ENCODE data around the gene ZNF524.

ZNF524 gene

GRCh38 chr19:55643887-55644176, 43.7 kb downstream of the ZNF524 start:
- FAIRE-seq, result no peak

DNA sequence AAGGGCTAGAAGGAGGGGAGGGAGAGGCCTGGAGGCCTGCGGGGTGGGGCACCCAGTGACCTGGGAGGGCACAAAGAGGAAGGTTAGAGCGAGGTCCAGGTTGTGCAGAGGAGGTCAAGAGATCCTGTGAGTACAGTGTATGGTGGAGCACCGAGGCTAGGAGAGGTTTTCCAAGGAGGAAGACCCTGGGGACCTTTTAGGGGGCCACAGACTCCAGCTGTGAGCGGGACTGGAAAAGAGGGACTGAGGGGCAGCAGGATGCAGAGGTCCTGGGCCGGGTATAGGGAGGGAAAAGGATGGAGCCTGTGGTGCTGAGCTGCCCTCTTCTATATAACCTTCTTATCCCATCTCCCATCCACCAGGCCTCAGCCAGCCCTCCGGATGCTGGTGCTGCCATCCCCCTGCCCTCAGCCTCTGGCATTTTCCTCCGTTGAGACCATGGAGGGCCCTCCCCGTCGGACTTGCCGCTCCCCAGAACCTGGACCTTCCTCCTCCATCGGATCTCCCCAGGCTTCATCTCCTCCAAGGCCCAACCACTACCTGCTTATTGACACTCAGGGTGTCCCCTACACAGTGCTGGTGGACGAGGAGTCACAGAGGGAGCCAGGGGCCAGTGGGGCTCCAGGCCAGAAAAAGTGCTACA, 44.2 kb downstream of the ZNF524 start:
- FAIRE-seq, result no peak

- FAIRE-seq, result no peak
Measured at GRCh38 chr19:55644842-55645511, 44.9 kb downstream of the ZNF524 start.

GRCh38 chr19:55645512-55645881, 45.4 kb downstream of the ZNF524 start:
- FAIRE-seq, result no peak

DNA sequence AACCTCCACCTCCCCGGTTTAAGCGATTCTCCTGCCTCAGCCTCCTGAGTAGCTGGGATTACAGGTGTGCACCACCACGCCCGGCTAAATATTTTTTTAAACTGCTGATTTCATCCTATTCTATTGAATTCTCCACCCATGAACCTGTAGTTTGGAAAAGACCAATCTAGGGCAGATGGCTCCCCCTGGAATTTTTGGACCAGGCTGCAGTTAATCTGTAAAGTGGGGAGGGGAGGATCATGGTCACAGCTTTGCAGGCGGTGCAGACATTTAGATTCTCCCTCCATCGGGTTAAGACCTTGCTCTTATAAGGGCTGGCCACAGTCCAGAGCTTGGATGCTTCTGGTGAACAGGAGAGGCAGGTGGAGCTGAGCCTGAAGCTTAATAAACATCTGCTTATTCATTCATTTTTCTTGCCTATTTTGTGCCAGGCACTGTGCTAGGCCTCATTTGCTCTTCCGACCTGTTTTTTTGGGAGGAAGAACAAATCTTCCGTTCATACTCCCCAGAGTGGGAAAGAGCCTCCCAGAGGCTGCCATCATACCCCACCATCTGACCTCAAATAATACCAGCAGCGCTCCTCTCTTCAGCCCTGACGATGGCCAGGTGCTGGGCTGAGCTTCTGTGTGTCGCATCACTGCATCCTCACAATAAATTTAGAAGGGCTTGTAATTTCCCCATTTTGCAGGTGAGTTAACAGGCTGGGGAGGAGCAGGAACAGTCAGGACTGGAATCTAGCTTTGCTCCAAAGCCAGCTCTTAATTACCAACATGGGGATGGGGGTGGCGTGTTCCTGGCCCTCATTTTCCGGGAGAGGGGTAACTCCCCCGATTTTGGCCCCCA, 47.0 kb downstream of the ZNF524 start:
- FAIRE-seq, result no peak

DNA sequence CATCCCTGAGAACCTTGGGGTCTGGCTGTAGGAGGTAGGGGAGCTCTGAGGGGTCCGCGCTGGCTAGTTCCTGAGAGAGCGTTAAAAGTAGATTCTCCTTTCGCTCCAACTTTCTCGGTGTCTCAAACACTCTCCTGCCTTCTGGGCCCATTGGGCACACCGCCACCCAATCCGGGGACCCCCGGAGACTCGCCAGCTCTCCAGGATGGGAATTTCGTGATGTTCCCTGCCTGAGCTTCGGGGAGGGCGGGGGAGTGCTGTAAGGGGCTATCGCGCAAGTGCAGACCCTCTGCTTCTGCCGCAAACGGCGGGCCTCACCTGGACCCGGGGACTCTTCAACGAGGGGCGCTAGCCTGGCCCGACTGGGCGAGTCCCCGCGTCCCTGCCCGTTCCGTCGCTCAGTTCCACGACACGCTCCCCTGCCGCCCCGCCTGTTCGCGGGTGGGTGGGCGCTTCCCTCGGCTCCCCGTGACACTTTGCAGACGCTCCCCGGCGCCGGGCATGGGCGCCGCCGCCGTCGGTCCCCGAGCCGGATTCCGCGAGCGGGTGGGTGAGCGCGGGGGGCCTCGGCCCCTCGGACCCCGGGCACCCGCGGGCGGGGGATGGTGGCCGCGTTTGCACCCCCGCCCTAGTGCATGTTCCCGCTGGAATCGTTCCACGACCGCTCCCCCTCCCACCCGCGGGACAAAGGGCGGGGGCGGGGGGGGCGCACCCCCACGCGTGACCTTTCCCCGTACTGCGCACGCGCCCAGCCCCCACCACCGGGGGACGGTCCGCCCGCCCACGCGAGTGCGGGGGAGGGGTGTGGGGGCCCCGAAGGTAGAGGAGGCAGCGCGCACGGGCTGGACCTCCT, 47.9 kb downstream of the ZNF524 start, which contains the start of gene CCDC106:
Gene CCDC106 (plus strand): TSS at position 481 of the 853 bp plus-strand sequence. CDS start 835 bp downstream, outside the sequence.
- no peak for FAIRE-seq

DNA sequence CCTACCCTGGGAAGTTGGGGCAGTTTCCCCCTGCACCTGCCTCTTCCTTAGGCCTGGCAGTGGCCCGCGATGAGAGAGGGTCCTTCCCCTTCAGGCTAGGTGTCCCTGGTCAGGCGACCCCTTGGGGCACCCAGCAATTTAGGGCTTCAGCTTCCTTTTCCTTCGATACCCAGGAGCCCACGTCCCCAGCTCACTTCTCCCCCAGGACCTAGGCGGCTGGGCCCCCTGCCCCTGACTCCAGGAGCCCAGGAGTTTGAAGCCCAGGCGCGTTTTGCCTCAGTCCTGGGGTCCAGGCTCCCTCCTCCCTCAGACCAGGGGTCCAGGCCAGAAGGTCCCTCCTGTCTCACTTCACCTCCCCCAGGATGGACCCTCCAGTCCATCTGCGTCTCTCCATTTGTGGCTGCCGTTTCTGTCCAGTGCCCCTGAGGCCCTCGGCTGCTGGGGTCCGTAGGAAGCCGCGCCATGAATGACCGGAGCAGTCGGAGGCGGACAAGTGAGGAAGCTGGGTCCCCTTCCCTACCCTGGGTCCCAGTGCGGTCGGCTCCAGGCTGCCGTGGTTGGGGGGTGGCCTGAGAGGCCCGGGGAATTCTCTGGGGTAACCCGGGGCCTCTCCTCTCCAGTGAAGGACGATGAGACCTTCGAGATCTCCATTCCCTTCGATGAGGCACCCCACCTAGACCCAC, 48.6 kb downstream of the ZNF524 start:
- no peak for FAIRE-seq

DNA sequence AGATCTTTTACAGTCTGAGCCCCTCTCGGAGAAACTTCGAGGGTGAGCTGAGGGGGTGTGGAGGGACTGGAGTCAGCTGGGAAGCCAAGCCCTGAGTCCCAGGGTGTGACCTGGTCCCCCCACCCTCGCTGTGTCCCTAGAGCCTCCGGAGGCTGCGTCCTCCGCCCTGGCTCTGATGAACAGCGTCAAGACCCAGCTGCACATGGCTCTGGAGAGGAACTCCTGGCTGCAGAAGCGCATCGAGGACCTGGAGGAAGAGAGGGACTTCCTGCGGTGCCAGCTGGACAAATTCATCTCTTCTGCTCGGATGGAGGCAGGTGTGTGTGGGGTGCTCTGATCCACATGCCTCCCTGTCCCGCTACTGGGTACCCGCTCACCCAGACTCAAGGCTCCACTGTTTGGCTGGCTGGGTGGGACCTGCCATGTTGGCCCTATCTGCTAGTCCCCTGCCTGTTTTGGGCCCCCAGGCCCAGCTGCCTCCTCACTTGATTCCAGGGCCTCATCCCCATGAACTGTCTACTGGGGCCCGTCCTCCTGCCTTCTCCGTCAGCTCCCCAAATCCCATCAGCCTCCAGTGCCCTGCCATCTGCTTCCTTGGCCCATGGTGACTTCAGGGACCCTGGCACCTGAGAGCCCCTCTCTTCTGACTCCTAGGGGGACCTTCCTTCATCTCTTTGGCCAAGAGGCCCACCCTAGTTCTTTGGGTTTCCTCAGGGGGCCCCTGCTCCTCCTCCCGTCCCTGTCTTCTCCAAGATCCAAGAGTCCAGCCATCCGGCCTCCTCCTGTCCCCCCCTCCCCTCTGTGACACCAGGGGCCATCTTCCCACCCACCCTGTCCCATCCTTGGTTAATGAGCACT, 49.4 kb downstream of the ZNF524 start:
- no peak for FAIRE-seq

- no peak for FAIRE-seq
Measured at GRCh38 chr19:55650126-55650557, 50.1 kb downstream of the ZNF524 start.

DNA sequence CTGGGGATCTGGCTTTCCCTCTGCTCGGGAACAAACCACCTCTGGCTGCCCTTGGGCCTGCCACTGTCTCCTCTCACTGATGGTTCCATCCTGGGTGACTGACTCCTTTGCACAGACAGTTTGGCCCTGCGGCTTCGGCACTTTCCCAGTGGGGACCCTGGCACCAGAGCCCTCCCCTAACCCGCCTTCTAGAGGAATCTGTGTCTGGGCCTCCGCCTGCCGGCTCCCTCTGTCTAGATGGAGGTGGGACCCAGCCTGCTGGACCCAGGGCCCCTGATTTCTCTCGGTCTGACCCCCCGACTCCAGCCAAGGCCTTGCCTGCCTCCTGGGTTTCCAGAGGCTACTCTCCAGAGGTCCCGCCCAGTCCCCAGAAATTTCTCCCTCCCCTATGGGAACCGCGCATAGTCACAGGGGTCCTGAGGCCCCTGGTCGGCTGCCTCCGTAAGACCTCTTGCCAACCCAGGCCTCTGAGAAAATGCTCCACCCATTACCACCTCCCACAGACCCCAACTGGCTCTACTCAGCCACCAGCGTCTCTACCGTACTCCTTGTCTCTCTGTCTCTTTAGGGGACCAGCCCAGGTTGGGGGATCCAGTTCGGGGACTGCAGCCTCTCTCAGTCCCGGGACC, 50.6 kb downstream of the ZNF524 start:
- FAIRE-seq, result no peak

DNA sequence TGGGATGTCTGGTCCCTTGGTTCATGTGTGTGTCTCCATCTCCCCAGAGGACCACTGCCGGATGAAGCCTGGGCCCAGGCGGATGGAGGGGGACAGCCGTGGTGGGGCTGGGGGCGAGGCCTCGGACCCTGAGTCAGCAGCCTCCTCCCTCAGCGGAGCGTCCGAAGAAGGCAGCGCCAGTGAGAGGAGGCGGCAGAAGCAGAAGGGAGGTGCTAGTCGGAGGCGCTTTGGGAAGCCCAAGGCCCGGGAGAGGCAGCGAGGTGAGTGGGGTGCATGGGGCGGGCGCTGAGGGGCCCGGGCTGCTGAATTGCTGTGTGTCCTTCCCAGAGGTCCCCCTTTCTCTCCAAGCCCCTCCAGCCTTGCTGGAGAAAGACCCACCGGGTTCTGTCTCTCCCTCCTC, 51.1 kb downstream of the ZNF524 start:
- no peak for FAIRE-seq

DNA sequence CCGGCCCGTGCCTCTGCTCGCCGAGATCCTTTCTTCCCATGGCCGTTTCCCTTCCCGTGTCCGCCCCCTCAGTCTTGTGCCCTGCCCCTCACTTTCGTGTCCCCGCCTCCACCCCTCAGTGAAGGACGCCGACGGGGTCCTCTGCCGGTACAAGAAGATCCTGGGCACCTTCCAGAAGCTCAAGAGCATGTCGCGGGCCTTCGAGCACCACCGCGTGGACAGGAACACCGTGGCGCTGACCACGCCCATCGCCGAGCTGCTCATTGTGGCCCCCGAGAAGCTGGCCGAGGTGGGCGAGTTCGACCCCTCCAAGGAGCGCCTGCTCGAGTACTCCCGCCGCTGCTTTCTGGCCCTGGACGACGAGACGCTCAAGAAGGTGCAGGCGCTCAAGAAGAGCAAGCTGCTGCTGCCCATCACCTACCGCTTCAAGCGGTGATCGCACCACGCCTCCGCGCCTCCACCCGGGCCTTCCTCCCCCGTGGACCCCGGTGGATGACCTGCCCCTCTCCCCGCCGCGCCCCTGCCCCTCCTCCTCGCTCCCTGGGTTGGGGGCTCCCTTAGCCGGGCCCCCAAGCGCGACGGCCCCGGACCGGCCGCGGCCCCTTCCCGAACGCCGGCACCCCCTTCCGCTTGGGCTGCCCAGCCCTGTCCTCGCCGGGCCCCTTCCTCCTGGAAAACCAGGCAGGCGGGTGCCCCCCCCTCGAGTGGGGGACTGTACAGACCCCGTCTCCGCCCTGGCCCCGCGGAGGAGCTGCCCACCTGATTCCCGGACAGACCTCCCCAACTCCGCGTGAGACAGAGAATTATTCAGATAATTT, 52.4 kb downstream of the ZNF524 start:
- no peak for FAIRE-seq
